Fibroblast of pulmonary artery (primary cell): Measurements from ENCODE around the gene TXNDC5.
A peak's percentile ranks its signal among the peaks of the same experiment; 100 is the strongest.

Experiments
- DNase-seq: peaks from one replicate; pipeline ENCODE4 v3.0.0-alpha.2; 2010; ENCODE audit warnings: low read depth
- H3K4me3 ChIP-seq: replicated peaks from 2 replicates; pipeline ENCODE4 v1.5.1; 2011; ENCODE audit warnings: low read depth, mild to moderate bottlenecking, control low read depth, low read length, moderate library complexity
- TF ChIP-seq, protein P1 (sequence below): IDR thresholded peaks from 2 replicates; pipeline ENCODE4 v1.5.1; 2011; ENCODE audit warnings: mild to moderate bottlenecking, control low read depth, low read length, inconsistent platforms; ENCODE audit errors: missing control alignments

Gene TXNDC5

DNA sequence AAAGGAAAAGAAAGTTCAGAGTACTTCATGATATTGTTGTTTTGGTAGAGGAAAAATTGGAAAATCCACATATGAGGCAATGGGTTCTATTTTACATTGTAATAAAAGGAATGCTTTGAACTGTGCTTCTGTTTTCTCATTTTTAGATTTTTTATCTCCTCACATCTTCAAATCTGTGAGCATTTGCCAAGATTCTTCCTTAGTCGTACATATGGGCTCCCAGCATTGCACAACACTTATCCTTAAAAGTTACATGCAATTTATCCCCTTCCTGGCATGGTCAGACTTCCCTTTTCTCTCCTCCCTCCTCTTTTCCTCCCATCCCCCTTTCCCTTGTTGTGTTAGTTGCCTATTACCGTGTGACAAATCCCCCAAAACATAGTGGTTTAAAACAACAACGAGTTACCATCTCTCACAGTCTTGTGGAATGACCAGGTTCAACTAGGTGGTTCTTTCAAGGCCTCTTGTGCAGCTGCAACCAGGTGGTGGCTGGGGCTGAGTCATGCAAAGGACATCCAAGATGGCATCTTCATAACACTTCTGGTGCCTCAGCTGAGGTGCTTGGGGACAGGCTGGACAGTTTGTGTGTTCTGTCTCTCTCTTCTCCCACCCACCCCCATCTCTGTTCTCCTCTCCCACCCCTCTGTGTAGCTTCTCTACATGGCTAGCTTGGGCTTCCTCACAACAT lies 68.7 kb downstream of the TXNDC5 start:
- DNase-seq: peak; percentile 80
- TF ChIP-seq, protein P1, sequence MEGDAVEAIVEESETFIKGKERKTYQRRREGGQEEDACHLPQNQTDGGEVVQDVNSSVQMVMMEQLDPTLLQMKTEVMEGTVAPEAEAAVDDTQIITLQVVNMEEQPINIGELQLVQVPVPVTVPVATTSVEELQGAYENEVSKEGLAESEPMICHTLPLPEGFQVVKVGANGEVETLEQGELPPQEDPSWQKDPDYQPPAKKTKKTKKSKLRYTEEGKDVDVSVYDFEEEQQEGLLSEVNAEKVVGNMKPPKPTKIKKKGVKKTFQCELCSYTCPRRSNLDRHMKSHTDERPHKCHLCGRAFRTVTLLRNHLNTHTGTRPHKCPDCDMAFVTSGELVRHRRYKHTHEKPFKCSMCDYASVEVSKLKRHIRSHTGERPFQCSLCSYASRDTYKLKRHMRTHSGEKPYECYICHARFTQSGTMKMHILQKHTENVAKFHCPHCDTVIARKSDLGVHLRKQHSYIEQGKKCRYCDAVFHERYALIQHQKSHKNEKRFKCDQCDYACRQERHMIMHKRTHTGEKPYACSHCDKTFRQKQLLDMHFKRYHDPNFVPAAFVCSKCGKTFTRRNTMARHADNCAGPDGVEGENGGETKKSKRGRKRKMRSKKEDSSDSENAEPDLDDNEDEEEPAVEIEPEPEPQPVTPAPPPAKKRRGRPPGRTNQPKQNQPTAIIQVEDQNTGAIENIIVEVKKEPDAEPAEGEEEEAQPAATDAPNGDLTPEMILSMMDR: no peak
- H3K4me3 ChIP-seq: no peak overlapping the region

DNA sequence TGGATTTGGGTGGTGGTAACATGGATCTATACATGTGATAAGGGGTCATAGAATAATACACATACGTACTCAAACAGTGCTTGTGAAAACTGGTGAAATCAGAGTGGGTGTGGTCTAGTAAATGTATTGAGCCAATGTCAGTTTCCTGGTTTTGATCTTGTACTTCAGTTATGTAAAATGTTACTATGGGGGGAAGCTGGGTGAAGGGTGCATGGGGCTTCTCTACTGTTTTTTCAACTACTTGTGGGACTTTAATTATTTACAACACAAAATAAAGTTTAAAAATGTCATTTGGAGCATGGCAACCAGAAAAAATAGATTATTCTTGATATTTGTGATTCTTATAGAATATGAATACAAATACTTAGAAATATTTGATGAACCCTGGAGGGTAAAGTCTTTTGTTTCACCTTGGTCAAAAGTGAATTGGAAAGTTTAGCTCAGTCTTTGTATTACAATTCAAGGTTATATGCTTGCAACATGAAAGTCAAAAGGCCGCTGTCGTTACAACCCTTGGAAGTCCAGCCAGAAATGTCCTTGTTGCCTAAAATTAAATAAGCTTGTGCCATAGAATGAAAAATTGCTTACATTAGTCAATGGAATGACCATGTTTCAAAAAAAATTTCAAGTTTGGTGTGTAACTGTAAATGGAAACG lies 74.1 kb downstream of the TXNDC5 start:
- TF ChIP-seq, protein P1: no peak

DNA sequence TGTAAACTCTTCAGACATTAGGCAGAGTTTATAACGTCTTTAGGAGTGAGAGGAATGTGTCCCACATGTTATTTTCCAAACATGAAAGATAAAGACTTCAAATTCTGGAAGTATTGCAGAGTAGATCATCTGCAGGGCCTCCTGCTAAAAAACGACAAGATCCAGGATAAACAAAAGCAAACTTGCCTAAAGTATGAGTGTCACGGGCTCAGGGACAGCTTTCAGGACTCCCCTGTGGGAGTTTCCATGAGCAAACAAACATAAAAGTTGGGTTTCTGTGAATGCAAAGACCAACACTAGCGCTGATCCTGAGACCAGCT lies 76.9 kb downstream of the TXNDC5 start:
- no peak overlapping the region for H3K4me3 ChIP-seq
- TF ChIP-seq, protein P1: no peak

More for the DNA sequence above, 74.1 kb downstream of the TXNDC5 start:
- H3K4me3 ChIP-seq: no peak overlapping the region
- no peak for DNase-seq

DNA sequence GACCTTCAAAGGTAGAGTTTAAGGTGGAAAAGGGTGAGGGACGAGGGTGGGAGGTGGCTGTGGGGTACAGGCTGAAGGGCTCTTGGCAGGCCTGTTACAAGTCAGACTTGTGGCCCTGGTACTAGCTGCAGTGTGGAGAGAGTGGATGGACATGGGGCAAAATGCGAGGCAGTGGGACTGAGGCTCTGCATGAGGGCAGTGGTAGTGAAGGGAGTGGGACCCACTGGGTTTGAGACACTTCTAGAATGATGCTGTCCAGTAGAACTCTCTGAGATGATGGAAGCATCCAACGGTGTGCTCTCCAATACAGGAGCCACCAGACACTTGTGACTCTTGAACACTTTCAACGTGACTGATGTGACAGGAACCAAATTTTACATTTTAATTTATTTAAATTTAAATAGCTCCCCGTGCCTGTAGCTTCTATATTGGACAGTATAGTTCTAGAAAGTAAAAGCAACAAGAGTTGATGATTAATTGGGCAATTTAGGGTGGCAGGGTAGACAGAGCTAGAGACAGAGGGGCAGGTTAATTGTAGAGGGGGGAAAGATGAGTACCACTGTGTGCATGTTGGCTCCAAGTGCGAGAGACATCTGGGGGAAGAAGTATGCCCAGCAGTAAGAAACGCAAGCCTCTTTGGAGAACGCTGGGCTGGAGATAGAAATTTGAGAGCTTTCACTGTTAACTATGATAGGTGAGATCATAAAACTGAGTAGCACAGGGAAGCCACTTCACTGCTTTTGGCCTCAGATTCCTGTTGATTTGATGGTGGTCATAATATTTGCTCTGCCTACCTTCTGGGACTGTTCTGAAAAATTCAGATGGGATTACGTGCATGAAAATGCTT lies 77.5 kb downstream of the TXNDC5 start:
- DNase-seq: no peak
- TF ChIP-seq, protein P1: no peak
- H3K4me3 ChIP-seq: no peak overlapping the region

More for the DNA sequence above, 76.9 kb downstream of the TXNDC5 start:
- DNase-seq: peak; percentile 52
